NCI-H226 (cell line): ENCODE results near the gene SH3D21.
A peak's percentile ranks its signal among the peaks of the same experiment; 100 is the strongest.

Experiments
- DNase-seq: peaks from one replicate; pipeline ENCODE4 v3.0.0-alpha.2; 2015

SH3D21 gene

GRCh38 chr1:36303650-36304360 is 2.4 kb upstream of the SH3D21 start:
- no peak for DNase-seq

- no peak for DNase-seq
Measured at GRCh38 chr1:36304521-36304920, 1.6 kb upstream of the SH3D21 start.

GRCh38 chr1:36304970-36305914 is 926 bp upstream of the SH3D21 start:
- no peak for DNase-seq

- DNase-seq, result peak; percentile 28
Measured at GRCh38 chr1:36305915-36306209, 306 bp upstream of the SH3D21 start.

- DNase-seq, result peak; percentile 93
Measured at GRCh38 chr1:36306902-36307456, 811 bp downstream of the SH3D21 start.

GRCh38 chr1:36307601-36308330 is 1.6 kb downstream of the SH3D21 start:
- DNase-seq, result no peak

- no peak for DNase-seq
Measured at GRCh38 chr1:36309397-36309796, 3.2 kb downstream of the SH3D21 start.

GRCh38 chr1:36320291-36320761 is 14.2 kb downstream of the SH3D21 start:
- no peak for DNase-seq

GRCh38 chr1:36320767-36321118 is 14.6 kb downstream of the SH3D21 start:
- no peak for DNase-seq

GRCh38 chr1:36321119-36321951 is 15.2 kb downstream of the SH3D21 start:
- DNase-seq, result no peak

GRCh38 chr1:36322041-36322785 is 16.0 kb downstream of the SH3D21 start:
- DNase-seq, result no peak

GRCh38 chr1:36322786-36323635 is 16.8 kb downstream of the SH3D21 start:
- DNase-seq, result no peak

GRCh38 chr1:36323636-36324352 is 17.6 kb downstream of the SH3D21 start, which contains the start of gene EVA1B:
Gene EVA1B (minus strand): TSS chr1:36323645. CDS start chr1:36323037, 608 bp downstream.
- peak; percentile 70 for DNase-seq

GRCh38 chr1:36324353-36324703 is 18.2 kb downstream of the SH3D21 start:
- DNase-seq, result no peak

GRCh38 chr1:36326499-36326898 is 20.3 kb downstream of the SH3D21 start:
- DNase-seq, result no peak

GRCh38 chr1:36327421-36328087 is 21.4 kb downstream of the SH3D21 start:
- peak; percentile 41 for DNase-seq

GRCh38 chr1:36328088-36328480 is 21.9 kb downstream of the SH3D21 start:
- DNase-seq, result no peak

GRCh38 chr1:36328713-36329112 is 22.5 kb downstream of the SH3D21 start:
- DNase-seq, result no peak

GRCh38 chr1:36329817-36330216 is 23.6 kb downstream of the SH3D21 start:
- DNase-seq, result no peak
